ENCODE data around the gene GALNT12.

GALNT12 gene

DNA sequence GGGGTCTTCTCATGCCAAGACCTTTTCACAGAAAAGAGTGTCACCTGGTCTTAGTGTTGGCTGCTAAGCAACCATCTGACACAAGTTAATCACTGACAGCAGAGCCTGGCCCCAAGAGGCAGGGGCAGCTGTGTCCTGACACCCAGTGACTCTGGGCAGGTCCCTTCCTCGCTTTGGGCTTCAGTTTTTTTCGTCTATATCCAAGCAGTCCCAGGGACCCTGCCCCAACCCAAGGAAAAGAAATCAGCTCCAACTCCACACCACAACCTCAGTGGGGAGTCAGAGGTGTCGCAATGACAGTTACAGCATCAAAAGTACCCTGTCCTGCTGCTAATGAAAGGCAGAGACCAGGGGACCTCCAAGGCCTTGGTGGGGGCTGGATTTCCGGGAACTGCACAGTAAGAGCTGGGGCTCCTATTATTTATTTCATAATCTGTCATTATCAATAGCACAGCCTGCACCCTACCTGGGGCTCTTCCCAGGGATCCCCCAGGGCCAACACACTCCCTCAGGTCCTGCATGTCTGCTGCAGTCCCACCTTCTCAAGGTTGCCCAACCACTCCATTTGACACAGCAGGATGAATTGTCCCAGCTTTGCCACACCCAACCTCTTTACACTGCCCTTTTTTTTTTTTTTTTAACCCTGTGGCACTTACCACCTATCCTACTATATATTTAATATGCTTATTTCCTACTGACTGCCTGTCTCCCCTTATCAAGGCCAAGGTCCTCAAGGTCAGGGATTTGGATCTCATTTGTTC lies 20.5 kb upstream of the GALNT12 start:
- Histone ChIP-seq H3K4me3 (ENCODE audit: low read length) (no peak overlapping the region), H3K27me3 (ENCODE audit: control insufficient read depth, insufficient read depth, low read length) (no peaks in the 10 kb centered on the region), H3K27ac (ENCODE audit: low read length) (no peak overlapping the region), H3K9me3 (ENCODE audit: control insufficient read depth, low read depth, low read length) (no peaks in the 10 kb centered on the region), H3K36me3 (ENCODE audit: control insufficient read depth, low read depth, low read length) (peaks cover 32% of the 10 kb centered on the region), H3K4me1 (ENCODE audit: control insufficient read depth, low read depth, low read length) (peaks cover 8% of the 10 kb centered on the region), H3K9ac (ENCODE audit: low read length) (no peak overlapping the region)

DNA sequence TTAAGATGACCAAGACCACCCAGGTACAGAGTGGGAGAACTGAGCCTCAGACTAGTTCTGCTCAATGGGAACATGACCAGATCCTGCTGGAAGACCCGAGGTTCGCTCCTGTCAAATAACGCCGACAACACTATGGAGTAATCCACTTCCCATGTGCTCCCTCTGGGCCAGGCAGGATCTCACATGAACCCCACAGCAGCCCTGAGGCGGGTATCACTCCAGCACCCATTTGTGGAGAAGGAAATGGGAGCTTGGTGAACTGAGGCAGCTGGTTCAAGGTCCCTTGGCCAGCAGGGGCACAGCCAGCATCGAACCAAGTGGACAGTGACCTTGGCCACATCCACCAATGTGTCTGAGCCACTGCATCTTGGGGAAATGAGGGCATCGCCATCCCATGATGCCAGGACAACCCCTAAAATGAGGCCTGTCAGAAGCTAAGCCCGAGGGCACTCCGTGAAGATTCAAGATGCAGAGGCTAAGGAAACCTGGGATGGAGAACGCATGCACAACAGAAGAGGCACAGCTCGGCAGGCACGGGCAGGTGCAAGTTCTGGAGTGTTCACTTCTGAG lies 19.6 kb upstream of the GALNT12 start:
- peaks cover 10% of the 10 kb centered on the region for H3K4me1 ChIP-seq (ENCODE audit: control insufficient read depth, low read depth, low read length)
- no peak overlapping the region for H3K27ac ChIP-seq (ENCODE audit: low read length)
- H3K9me3 ChIP-seq (ENCODE audit: control insufficient read depth, low read depth, low read length): no peaks in the 10 kb centered on the region
- H3K36me3 ChIP-seq (ENCODE audit: control insufficient read depth, low read depth, low read length): peaks cover 25% of the 10 kb centered on the region
- no peak overlapping the region for H3K4me3 ChIP-seq (ENCODE audit: low read length)
- H3K9ac ChIP-seq (ENCODE audit: low read length): no peak overlapping the region
- H3K27me3 ChIP-seq (ENCODE audit: control insufficient read depth, insufficient read depth, low read length): no peaks in the 10 kb centered on the region

DNA sequence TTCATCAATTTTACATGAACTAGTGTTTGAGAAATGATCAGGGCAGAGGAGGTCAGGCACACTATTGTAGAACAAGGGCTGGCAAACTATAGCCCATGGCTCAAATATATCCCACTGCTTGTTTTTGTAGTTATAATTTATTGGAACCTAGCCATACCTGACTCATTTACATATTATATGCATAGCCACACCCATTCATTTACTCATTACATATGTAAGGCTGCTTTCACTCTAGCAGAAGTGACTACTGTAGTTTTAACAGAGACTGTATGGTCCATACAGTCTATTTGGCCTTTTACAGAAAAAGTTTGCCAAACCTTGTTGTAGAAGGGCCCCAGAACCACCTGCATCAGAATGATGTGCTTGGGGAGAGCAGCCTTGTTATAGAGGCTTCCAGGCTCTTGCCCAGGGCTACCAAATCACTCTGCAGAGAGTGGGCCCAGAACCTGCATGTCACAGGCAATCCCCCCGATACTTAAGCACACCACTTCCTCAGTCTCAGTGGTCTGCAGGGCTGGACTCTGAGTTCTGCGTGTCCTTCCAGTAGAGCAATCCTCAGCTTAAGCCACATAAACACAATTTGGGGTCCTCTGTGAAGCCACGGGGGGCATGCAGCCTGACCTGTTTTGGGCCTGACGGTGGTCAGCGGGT lies 17.9 kb upstream of the GALNT12 start:
- H3K27me3 ChIP-seq (ENCODE audit: control insufficient read depth, insufficient read depth, low read length): no peaks in the 10 kb centered on the region
- peaks cover 10% of the 10 kb centered on the region for H3K4me1 ChIP-seq (ENCODE audit: control insufficient read depth, low read depth, low read length)
- H3K9ac ChIP-seq (ENCODE audit: low read length): no peak overlapping the region
- H3K27ac ChIP-seq (ENCODE audit: low read length): no peak overlapping the region
- H3K9me3 ChIP-seq (ENCODE audit: control insufficient read depth, low read depth, low read length): no peaks in the 10 kb centered on the region
- H3K4me3 ChIP-seq (ENCODE audit: low read length): no peak overlapping the region
- peaks cover 14% of the 10 kb centered on the region for H3K36me3 ChIP-seq (ENCODE audit: control insufficient read depth, low read depth, low read length)

DNA sequence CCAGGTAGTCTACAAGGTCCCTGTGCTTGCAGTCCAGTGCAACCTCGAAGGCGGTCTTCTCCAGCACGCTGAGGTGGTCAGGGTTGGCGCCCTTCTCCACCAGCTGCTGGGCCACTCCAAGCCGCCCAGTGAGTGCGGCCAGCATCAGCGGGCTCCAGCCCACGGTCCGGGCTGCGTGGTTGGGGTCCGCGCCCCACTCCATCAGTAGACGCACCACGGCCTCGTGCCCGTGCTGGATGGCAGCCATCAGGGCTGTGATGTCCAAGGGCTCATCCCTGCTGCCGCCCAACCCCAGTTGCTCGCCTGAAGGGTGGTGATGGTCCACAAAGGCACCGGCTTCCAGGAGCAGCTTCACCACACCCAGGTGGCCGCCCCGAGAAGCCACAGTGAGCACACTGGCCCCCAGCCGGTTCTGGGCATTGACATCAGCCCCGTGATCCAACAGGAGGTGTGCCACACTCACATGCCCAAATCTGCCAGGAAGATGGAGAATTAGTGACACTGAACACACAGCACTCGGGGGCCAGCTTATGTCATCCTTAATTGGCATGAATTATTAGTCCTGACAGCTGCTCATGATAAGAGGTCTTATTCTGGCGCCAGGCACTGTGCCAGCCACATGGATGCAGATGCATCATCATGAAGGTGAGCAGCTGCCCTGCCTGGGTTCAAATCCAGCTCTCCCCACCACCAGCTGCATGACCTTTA lies 17.2 kb upstream of the GALNT12 start:
- no peaks in the 10 kb centered on the region for H3K27me3 ChIP-seq (ENCODE audit: control insufficient read depth, insufficient read depth, low read length)
- H3K9me3 ChIP-seq (ENCODE audit: control insufficient read depth, low read depth, low read length): no peaks in the 10 kb centered on the region
- peaks cover 14% of the 10 kb centered on the region for H3K36me3 ChIP-seq (ENCODE audit: control insufficient read depth, low read depth, low read length)
- no peak overlapping the region for H3K27ac ChIP-seq (ENCODE audit: low read length)
- no peak overlapping the region for H3K4me3 ChIP-seq (ENCODE audit: low read length)
- H3K9ac ChIP-seq (ENCODE audit: low read length): no peak overlapping the region
- H3K4me1 ChIP-seq (ENCODE audit: control insufficient read depth, low read depth, low read length): peaks cover 16% of the 10 kb centered on the region

DNA sequence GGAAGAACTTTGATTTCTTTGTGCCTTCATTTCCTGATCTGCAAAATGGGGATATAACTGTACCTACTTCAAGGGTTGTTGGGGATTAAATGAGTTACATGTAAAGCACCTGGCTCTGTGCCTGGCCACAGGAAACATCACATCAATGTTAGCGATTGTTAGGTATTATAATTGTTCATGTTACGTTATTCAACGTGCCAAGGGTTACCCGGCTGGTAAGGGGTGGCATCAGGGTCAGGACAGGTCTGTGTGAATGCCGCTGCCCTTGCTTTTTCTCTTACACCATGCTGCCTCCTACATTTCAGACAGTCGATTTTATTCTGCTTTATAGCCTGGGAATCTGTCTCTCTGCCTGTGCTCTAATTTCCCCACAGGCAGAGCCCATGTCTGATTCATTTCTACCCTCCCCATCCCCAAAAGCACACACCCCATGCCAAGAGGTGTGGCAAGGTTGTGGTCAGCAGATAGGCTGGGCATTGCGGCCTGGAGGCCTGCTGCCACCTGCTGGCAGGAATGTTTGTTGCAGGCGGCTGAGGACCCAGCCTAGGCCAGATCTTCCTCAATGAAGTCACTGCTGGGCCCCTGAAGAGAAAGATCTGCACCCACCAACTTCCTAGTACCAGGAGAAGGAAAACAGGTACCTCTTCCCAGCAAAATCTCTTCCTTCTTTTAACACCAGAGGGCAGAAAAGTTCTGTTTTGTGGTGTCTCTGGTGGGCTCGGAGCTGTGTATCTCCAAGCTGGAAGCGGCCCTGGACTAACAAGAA lies 16.4 kb upstream of the GALNT12 start:
- Histone ChIP-seq H3K4me1 (ENCODE audit: control insufficient read depth, low read depth, low read length) (peaks cover 20% of the 10 kb centered on the region), H3K27ac (ENCODE audit: low read length) (peak overlapping the region; percentile 65), H3K36me3 (ENCODE audit: control insufficient read depth, low read depth, low read length) (peaks cover 14% of the 10 kb centered on the region), H3K9me3 (ENCODE audit: control insufficient read depth, low read depth, low read length) (no peaks in the 10 kb centered on the region), H3K4me3 (ENCODE audit: low read length) (no peak overlapping the region), H3K9ac (ENCODE audit: low read length) (peak overlapping the region; percentile 34), H3K27me3 (ENCODE audit: control insufficient read depth, insufficient read depth, low read length) (peaks cover 6% of the 10 kb centered on the region)

DNA sequence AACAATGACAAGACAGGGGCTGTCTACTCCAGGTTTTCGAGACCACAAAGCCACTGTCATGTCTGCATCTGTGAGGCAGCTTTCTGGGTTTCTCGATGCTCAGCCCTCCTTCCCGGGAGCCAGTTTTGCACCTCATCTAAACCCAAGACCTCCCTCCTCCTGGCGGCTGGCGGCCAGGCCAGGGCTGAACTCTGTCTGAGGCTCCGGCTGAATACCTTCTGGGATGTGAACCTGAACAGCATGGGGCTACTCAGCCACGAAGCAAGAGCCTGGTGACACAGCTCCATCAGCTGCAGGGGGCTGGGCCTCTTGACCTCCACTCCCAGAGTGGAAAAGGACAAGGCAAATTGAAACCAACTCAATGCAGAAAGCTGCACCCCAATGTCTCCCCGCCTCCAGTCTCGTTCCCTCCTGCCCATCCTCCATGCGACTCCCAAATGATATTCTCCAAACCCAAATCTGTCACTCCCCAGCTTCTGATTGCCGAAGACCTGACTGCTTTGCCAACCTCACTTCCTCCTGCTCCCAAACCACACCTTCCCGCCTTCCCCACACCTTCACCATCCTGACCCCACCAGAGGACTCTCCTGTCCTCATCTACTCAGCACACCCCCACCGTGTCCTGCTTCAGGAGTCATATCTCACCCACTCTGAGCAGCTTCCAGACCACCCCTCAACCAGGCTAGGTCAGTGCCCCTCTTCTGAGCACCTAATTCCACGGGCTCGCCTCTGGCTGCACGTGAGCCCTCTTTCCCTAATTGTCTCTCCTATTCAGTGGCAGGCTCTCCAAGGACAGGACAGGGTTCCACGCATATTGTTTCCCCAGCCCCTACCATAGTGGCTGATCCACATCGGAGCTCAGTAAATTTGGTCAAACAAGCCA lies 15.6 kb upstream of the GALNT12 start:
- Histone ChIP-seq H3K27me3 (ENCODE audit: control insufficient read depth, insufficient read depth, low read length) (peaks cover 6% of the 10 kb centered on the region), H3K9ac (ENCODE audit: low read length) (peak overlapping the region; percentile 34), H3K9me3 (ENCODE audit: control insufficient read depth, low read depth, low read length) (no peaks in the 10 kb centered on the region), H3K4me3 (ENCODE audit: low read length) (no peak overlapping the region), H3K27ac (ENCODE audit: low read length) (peak overlapping the region; percentile 65), H3K36me3 (ENCODE audit: control insufficient read depth, low read depth, low read length) (peaks cover 14% of the 10 kb centered on the region), H3K4me1 (ENCODE audit: control insufficient read depth, low read depth, low read length) (peaks cover 20% of the 10 kb centered on the region)

DNA sequence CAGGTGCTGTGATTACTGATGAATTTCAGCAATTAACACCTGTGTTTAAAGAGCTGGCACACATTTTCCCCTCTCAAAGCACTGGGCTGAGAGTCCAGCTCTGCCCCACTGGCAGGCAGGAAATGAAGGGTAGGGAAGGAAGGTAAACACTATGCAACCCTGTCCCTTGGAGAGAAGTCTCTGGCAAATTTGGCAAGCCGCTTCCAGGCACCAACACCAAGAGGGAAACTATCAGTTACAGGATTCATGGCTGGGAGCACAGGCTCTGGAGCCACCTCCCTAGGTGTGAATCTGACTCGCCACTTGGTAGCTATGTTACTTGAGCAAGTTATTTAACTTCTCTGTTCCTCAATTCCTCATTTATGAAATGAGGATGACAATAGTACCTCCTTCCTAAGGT lies 14.4 kb upstream of the GALNT12 start:
- Histone ChIP-seq H3K4me1 (ENCODE audit: control insufficient read depth, low read depth, low read length) (peaks cover 20% of the 10 kb centered on the region), H3K27ac (ENCODE audit: low read length) (no peak overlapping the region), H3K27me3 (ENCODE audit: control insufficient read depth, insufficient read depth, low read length) (peaks cover 14% of the 10 kb centered on the region), H3K9me3 (ENCODE audit: control insufficient read depth, low read depth, low read length) (peaks cover under 1% of the 10 kb centered on the region), H3K36me3 (ENCODE audit: control insufficient read depth, low read depth, low read length) (peaks cover 14% of the 10 kb centered on the region), H3K4me3 (ENCODE audit: low read length) (no peak overlapping the region), H3K9ac (ENCODE audit: low read length) (no peak overlapping the region)

DNA sequence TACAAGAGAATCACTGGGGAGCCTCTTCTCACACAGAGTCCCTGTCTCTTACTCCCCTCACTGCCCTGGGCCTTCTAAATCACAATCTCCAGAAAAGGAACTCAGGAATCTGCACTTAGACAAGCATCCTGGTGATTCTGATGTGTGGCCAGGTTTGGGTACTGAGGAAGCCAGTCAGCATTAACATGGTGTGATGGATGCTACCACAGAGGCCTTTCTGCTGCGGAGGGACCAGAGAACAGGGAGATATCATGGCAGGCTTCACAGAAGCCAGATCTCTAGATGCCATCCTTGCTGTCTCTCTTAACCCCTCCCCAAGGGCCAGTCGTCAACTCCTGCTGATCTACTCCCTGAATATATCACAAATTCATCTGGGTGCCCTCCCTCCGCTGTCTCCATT lies 12.7 kb upstream of the GALNT12 start:
- H3K9me3 ChIP-seq (ENCODE audit: control insufficient read depth, low read depth, low read length): peaks cover 4% of the 10 kb centered on the region
- H3K9ac ChIP-seq (ENCODE audit: low read length): no peak overlapping the region
- H3K27me3 ChIP-seq (ENCODE audit: control insufficient read depth, insufficient read depth, low read length): peaks cover 14% of the 10 kb centered on the region
- no peak overlapping the region for H3K27ac ChIP-seq (ENCODE audit: low read length)
- peaks cover 20% of the 10 kb centered on the region for H3K4me1 ChIP-seq (ENCODE audit: control insufficient read depth, low read depth, low read length)
- peak overlapping the region; percentile 79 for H3K4me3 ChIP-seq (ENCODE audit: low read length)
- peaks cover 4% of the 10 kb centered on the region for H3K36me3 ChIP-seq (ENCODE audit: control insufficient read depth, low read depth, low read length)

DNA sequence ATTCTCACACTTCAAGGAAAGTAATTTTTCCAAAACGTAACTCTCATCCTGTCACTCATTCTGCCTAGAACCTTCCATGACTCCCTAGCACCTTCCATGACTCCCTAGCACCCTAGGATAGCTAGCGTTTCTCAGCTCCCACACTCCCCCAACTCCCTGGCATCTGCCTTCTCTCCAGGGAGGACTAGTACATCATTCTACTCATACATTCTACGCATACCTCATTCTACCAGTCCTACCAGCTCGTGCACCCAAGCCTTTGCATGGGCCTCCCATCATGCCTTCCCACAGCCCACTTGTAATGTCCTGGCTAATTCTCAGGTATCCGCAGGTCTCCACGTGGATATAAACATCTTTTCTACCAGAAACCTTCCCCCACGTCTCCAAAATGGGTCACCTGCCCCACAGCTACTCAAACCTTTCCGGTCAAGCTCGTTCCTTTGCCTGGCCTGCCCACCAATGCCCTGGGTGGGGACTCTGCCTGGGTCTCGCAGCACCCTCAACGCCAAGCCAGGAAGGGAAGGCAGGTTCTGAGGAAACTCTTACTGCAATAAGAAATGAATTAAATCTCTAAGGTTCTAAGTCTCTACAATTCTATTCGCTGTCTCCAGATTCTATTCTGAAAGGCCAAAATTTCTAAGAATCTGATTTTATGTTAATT lies 12.0 kb upstream of the GALNT12 start:
- Histone ChIP-seq H3K9me3 (ENCODE audit: control insufficient read depth, low read depth, low read length) (peaks cover 4% of the 10 kb centered on the region), H3K4me1 (ENCODE audit: control insufficient read depth, low read depth, low read length) (peaks cover 24% of the 10 kb centered on the region), H3K27me3 (ENCODE audit: control insufficient read depth, insufficient read depth, low read length) (peaks cover 14% of the 10 kb centered on the region), H3K27ac (ENCODE audit: low read length) (no peak overlapping the region), H3K4me3 (ENCODE audit: low read length) (peak overlapping the region; percentile 79), H3K9ac (ENCODE audit: low read length) (peak overlapping the region; percentile 39), H3K36me3 (ENCODE audit: control insufficient read depth, low read depth, low read length) (no peaks in the 10 kb centered on the region)

DNA sequence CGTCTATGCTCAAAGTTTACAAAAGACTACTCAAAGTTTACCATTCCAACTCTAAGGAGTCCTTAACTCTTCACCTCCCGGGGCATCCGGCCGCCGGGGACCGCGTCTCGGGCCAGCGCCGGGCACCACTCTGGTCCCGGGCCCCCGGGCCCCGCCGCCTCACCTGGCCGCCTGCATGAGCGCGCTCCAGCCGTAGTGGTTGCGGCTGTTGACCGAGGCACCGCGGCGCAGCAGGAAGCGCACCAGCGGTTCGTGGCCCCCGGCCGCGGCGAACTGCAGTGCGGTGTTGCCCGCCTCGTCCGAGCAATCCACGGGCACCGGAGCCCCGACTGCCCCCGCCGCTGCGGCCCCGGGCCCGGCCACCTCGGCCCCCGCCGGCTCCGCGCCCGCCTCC lies 11.5 kb upstream of the GALNT12 start:
- Histone ChIP-seq H3K27ac (ENCODE audit: low read length) (no peak overlapping the region), H3K4me3 (ENCODE audit: low read length) (peak overlapping the region; percentile 79), H3K4me1 (ENCODE audit: control insufficient read depth, low read depth, low read length) (peaks cover 25% of the 10 kb centered on the region)

More for the DNA sequence above, 11.5 kb upstream of the GALNT12 start:
- H3K27me3 ChIP-seq (ENCODE audit: control insufficient read depth, insufficient read depth, low read length): peaks cover 14% of the 10 kb centered on the region
- peaks cover 4% of the 10 kb centered on the region for H3K9me3 ChIP-seq (ENCODE audit: control insufficient read depth, low read depth, low read length)
- peak overlapping the region; percentile 39 for H3K9ac ChIP-seq (ENCODE audit: low read length)
- no peaks in the 10 kb centered on the region for H3K36me3 ChIP-seq (ENCODE audit: control insufficient read depth, low read depth, low read length)
